Esophagus squamous epithelium (tissue), 4 donors: ENCODE measurements around the gene CD300LF.

Source experiments
- CTCF ChIP-seq, 6 experiments: fragments of 450-650 bp in 4 of 6; fragments of 200-600 bp in 2 of 6; sonication (generic) in 2 of 6; IDR thresholded peaks; one replicate each; pipeline ENCODE4 v1.5.1; 2016 to 2019; ENCODE audit warnings: antibody characterized with exemption in 6 of 6, mild to moderate bottlenecking in 4 of 6, moderate library complexity in 4 of 6
- POLR2A ChIP-seq, 4 donors: fragments of 450-650 bp; IDR thresholded peaks; one replicate each; pipeline ENCODE4 v1.6.1; 2017; ENCODE audit warnings: antibody characterized with exemption in 4 of 4, mild to moderate bottlenecking in 4 of 4, moderate library complexity in 3 of 4

- TF ChIP-seq CTCF (IDR thresholded peaks at IDR 0.05) (no peak), POLR2A (IDR thresholded peaks at IDR 0.05) (no peak)
Measured at GRCh38 chr17:74678541-74678940, 34.2 kb downstream of the CD300LF start.
